ENCODE data around the gene OR6J1. TPM values are rescaled to one million over a fixed set of nuclear protein-coding genes. Genes with fewer than 3 reads are reported as not detected.

The OR6J1 gene
- total and polyA plus RNA-seq, 11 donors = 0.06 TPM; not detected in 10

GRCh38 chr14:22607291-22607690 lies 36.9 kb downstream of the OR6J1 start:
- Histone ChIP-seq H3K36me3 (peaks cover 0 to 100% (median 99%) of the 10 kb centered on the region in 9 donors), H3K4me1 (no peaks in the 10 kb centered on the region), H3K27ac (no peak overlapping the region), H3K4me3 (no peak overlapping the region), H3K27me3 (no peaks in the 10 kb centered on the region), H3K9me3 (no peaks in the 10 kb centered on the region)
- intact Hi-C loops (cut with DNase I) = no loop called here
- TF ChIP-seq CTCF (IDR thresholded peaks at IDR 0.05) (no peak), POLR2A (IDR thresholded peaks at IDR 0.05) (no peak)
- DNase-seq (no peak), ATAC-seq (no peak)
- 78 to 95% (median 88%) methylated on average over 3 of the region's 3 CpGs for WGBS, 4 donors

GRCh38 chr14:22606380-22606779 lies 37.8 kb downstream of the OR6J1 start:
- DNase-seq (no peak), ATAC-seq (no peak)
- Histone ChIP-seq H3K9me3 (no peaks in the 10 kb centered on the region), H3K4me3 (no peak overlapping the region), H3K4me1 (no peaks in the 10 kb centered on the region), H3K27ac (no peak overlapping the region), H3K36me3 (peaks cover 4 to 100% (median 100%) of the 10 kb centered on the region in 9 donors), H3K27me3 (no peaks in the 10 kb centered on the region)
- intact Hi-C loops (cut with DNase I) = no loop called here
- 83 to 95% (median 87%) methylated on average over 6 of the region's 6 CpGs for WGBS, 4 donors
- TF ChIP-seq POLR2A (IDR thresholded peaks at IDR 0.05) (no peak), CTCF (IDR thresholded peaks at IDR 0.05) (no peak)

- DNase-seq = no peak
- intact Hi-C loops (cut with DNase I) = no loop called here
- H3K4me1 ChIP-seq = peaks cover 3 to 21% (median 16%) of the 10 kb centered on the region in 12 donors
- no peaks in the 10 kb centered on the region for H3K9me3 ChIP-seq
- H3K27me3 ChIP-seq = no peaks in the 10 kb centered on the region
- H3K36me3 ChIP-seq = peaks cover 4 to 67% (median 65%) of the 10 kb centered on the region in 9 donors
- no peak for TF ChIP-seq POLR2A (IDR thresholded peaks at IDR 0.05)
- TF ChIP-seq CTCF (IDR thresholded peaks at IDR 0.05) = no peak
- H3K4me3 ChIP-seq = no peak overlapping the region
- H3K27ac ChIP-seq = no peak overlapping the region
- ATAC-seq = no peak
These were observed 41.3 kb downstream of the OR6J1 start for GRCh38 chr14:22602862-22603261.

- H3K27me3 ChIP-seq = no peaks in the 10 kb centered on the region
- no peaks in the 10 kb centered on the region for H3K9me3 ChIP-seq
- peaks cover 3 to 27% (median 17%) of the 10 kb centered on the region in 12 donors for H3K4me1 ChIP-seq
- TF ChIP-seq POLR2A (IDR thresholded peaks at IDR 0.05) (no peak), CTCF (IDR thresholded peaks at IDR 0.05) (no peak)
- ATAC-seq = no peak
- intact Hi-C loops (cut with DNase I) = no loop called here
- no peak for DNase-seq
- H3K27ac ChIP-seq = no peak overlapping the region
- H3K4me3 ChIP-seq = no peak overlapping the region
- peaks cover 4 to 58% (median 56%) of the 10 kb centered on the region in 9 donors for H3K36me3 ChIP-seq
- 89 to 93% (median 91%) methylated on average over 5 of the region's 5 CpGs for WGBS, 4 donors
These were observed 42.2 kb downstream of the OR6J1 start for GRCh38 chr14:22601996-22602395.
